Stimulated activated CD4-positive, alpha-beta T cell treated with anti-CD3 and anti-CD28 coated beads, Interleukin-1b, Interleukin-23, amount 100 ng/mL, for 24 hours (primary cell): ENCODE results near the gene NRXN3.

Source experiments
- DNase-seq, 4 experiments: peaks; one replicate each; pipeline ENCODE4 v3.0.0-alpha.2; 2020; ENCODE audit warnings: low read depth in 4 of 4, low spot score in 1 of 4

Gene NRXN3

GRCh38 chr14:78170203-78170602 is at the start of gene NRXN3:
TSS of gene NRXN3 (plus strand) at chr14:78170373. CDS start at chr14:78243094, 72,721 bp downstream.
- no peak for DNase-seq

DNA sequence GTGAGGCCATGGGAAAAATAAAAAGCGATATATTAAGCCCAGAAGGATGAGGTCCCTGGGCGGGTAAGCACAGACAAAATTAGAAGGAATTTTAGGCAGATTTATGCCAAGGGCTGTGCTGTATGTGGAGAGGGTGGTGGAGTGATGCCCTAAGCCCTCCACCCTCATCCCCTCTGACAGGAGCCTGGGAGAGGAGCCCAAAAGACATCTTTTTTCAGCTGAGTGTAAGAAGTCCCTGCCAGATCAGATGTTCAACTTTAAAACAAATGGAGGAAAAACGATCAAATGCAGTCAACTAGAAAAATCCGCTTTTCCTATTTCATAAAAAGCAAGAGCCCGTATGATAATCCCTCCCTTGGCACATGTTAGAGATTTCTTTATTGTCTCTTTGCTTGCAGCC is 47.7 kb upstream of the NRXN3 start:
- no peak for DNase-seq

- no peak for DNase-seq
Observed at GRCh38 chr14:78123650-78124253, 46.4 kb upstream of the NRXN3 start.

GRCh38 chr14:78127961-78128360 is 42.2 kb upstream of the NRXN3 start:
- no peak for DNase-seq

DNA sequence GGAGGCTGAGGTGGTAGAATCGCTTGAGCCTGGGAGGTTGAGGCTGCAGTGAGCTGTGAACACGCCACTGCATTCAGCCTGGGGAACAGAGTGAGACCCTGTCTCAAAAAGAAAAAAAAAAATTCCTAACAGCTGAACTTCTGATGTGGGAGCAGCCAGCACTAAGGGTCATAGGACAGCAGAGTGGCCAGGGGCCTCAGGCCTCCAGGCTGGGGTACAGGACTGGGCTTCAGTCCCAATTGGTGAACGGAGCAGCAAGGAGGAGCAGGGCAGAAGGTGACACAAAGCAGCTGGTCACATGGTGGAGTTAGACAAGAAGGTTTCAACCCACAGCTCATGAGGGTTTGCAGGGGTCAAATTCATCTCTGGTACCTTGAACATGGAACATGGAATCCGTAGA is 40.8 kb upstream of the NRXN3 start:
- no peak for DNase-seq

DNA sequence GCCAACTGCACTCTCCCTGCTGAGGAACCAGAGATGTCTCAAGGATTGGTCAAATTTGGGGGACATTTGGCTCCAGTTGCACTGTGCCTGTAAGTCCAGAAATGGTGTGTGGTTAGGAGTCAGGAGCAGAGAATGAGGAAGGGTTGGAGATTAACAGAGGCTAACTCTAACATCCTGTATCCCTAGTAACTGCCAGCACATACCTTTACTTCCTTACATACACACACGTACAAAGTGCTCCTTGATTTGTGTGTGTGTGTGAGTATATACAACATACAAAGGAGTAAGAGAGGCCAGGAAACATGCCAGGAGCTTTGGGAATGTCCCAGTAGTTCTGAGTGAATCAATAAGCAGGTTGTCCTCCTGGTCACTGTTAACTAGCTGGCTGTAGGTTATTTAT is 39.8 kb upstream of the NRXN3 start:
- DNase-seq: no peak

- no peak for DNase-seq
Observed at GRCh38 chr14:78131201-78131600, 39.0 kb upstream of the NRXN3 start.

- DNase-seq: no peak
Observed at GRCh38 chr14:78131616-78132015, 38.6 kb upstream of the NRXN3 start.

- DNase-seq: no peak
Observed at GRCh38 chr14:78135450-78135891, 34.7 kb upstream of the NRXN3 start.

- DNase-seq: no peak
Observed at GRCh38 chr14:78136695-78137094, 33.5 kb upstream of the NRXN3 start.

- DNase-seq: no peak
Observed at GRCh38 chr14:78141590-78141989, 28.6 kb upstream of the NRXN3 start.

DNA sequence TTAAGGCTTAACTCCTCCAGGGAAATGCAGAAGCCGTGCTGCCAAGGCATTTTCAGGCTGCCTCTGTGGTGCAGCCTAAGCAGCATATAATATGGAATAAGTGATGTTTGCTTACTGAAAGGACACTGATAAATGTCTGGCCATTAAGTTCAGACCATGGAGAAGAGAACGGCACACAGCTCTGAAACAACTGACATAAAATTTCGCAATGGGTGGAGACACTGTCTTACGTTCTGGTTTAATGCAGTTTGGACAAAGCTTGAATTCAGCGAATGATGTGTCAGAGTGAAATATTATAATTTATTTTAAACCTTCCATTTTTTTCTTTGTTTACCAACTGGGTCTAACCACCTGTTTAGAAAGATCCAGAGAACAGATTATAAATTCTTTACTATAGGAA is 27.2 kb upstream of the NRXN3 start:
- DNase-seq: no peak

DNA sequence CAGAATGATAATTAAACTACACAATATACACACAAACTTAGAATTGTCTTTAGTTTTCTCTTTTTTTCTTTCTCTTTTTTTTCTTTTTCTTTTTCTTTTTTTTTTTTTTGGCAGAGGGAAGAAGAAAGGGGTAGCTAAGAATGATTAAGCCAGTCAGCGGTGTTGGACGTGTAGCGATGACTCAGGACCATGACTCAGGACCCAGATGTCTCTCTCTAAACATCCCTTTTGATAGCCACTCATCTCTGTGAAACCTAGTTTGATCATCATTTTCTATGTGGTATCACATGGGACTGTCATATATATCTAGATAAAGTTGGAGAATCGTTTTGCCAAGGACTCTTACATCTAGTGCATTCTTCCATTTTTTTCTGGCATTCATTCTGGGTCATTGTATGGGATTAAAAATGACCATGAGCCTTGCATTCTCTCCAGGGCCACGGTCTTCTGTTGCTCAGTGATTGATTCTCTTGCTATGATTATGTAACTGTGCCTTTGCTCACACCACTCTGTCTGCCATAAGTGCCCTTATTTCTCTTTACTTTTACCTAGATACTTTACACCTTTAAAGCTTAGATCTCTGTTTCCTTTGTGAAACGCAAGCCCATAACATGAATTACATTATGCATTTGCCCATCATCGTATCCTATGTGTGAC is 26.6 kb upstream of the NRXN3 start:
- DNase-seq: no peak

- DNase-seq: no peak
Observed at GRCh38 chr14:78152201-78153063, 17.7 kb upstream of the NRXN3 start.

DNA sequence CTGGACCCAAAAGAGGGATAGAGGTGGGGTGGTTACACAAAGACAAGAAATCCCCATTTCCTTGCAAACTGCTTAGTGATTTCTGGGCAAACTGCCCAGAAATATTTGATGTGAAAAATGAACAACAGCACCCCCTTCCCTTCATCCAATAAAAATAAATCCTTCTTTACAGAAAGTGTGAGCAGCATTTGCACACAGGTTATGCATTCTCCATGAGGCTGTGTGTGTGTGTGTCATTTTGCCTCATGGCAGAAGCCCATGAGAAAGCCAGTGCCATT is 17.2 kb upstream of the NRXN3 start:
- no peak for DNase-seq

DNA sequence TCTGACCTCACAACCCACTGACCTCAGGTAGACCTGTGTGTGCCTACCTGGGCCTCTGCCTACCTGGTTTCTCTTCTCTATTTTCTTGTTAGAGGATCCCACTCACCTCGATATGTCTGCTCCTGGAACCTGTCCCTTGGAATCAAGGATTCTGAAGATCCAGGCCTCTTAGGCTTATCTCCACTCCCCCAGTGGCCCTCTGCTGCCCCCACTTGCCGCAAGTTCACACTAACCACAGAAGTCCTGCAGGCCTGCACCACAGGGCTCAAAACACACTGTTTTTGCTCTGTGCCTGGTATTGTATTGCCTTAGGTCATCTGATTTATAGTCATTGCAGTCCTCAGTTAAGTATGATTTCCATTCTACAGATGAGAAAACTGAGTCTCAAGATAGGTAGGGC is 15.3 kb upstream of the NRXN3 start:
- no peak for DNase-seq

GRCh38 chr14:78156196-78156595 is 14.0 kb upstream of the NRXN3 start:
- no peak for DNase-seq

GRCh38 chr14:78157494-78158437 is 12.4 kb upstream of the NRXN3 start:
- no peak for DNase-seq

- DNase-seq: no peak
Observed at GRCh38 chr14:78162202-78162601, 8.0 kb upstream of the NRXN3 start.

DNA sequence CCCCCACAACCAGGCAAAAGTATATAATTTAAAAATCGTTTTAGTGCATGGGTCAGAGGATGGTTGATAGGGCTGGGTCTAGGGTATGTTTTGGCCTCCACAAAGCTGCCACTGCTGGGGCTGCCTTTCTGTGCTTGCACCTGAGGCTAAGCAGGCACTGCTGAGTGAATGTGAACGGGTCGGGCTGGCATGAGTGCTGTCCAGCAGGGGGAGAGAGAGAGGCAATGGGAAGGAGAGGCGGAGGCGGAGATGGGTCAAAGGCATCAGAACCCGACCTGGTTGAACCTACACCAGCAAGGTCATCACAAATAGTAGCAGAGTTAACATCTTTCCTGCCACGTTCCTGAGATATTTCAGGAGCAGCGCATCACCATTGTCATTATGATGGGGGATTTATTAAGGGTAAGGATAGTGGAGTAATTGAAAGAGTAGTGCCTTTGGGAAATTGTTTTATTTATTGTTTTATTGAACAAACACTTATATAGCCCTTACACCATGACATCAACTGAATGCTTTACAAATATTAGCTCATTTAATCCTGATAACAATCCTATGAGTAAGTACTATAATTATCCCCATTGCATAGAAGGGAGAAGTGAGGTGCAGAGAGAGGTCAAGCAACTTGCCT is 5.8 kb upstream of the NRXN3 start:
- DNase-seq: no peak

GRCh38 chr14:78172428-78172827 is 2.3 kb downstream of the NRXN3 start:
- no peak for DNase-seq
